A549 (cell line): ENCODE results near the gene SUV39H2.

ENCODE experiments used
- EP300 ChIP-seq, 2 experiments: fragments of >200 bp; sonication (Bioruptor Twin); formaldehyde crosslinking; IDR thresholded peaks; 2 replicates in 1 of 2; 3 replicates in 1 of 2; pipeline ENCODE4 v1.6.1; 2016 to 2017
- REST ChIP-seq: fragments of 200-600 bp; sonication (generic); IDR thresholded peaks from 2 replicates; pipeline ENCODE4 v1.6.1; 2016; ENCODE audit warnings: antibody characterized with exemption, mild to moderate bottlenecking, moderate library complexity
- TF ChIP-seq, protein P1 (sequence below): fragments of 450-650 bp; IDR thresholded peaks from 2 replicates; pipeline ENCODE4 v1.6.1; 2014; ENCODE audit warnings: antibody characterized with exemption
- TF ChIP-seq, protein P2 (sequence below): fragments of >200 bp; sonication (Bioruptor Twin); formaldehyde crosslinking; IDR thresholded peaks from 3 replicates; pipeline ENCODE4 v1.5.1; 2016

DNA sequence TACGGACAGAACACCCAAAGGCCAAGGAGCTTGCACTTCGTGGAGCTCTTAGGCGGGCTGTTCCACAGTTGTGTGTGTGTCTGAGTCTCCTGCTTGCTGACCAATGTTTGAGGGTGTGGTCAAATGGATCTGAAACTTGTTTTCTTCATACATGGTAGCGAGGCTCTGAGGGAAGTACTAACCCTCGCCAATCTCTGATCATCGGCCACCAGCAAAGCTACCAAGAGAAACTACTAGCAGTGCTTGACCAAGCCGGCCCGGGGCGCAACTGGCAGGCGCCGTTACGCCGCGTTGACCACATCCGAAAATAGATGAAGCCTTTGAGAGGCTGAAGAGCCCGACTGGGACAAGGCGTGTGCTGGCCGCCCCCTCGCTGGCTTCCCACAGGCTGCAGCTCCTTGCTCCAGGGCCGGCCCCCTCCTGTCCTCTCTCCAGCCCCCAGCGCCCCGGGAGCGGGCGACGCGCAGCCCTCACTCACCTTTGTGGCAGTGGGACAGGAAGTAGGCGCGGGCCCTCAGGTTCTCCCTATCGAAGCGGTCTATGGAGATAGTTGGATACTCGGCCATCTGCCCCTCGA is 74.8 kb downstream of the SUV39H2 start:
- TF ChIP-seq, protein P1, sequence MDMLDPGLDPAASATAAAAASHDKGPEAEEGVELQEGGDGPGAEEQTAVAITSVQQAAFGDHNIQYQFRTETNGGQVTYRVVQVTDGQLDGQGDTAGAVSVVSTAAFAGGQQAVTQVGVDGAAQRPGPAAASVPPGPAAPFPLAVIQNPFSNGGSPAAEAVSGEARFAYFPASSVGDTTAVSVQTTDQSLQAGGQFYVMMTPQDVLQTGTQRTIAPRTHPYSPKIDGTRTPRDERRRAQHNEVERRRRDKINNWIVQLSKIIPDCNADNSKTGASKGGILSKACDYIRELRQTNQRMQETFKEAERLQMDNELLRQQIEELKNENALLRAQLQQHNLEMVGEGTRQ = 0 out of 2 replicates have a peak, but pooled peaks have one; percentile 1
- TF ChIP-seq REST (no peak), EP300 (IDR thresholded peaks at IDR 0.05) (no peak)
- TF ChIP-seq, protein P2, sequence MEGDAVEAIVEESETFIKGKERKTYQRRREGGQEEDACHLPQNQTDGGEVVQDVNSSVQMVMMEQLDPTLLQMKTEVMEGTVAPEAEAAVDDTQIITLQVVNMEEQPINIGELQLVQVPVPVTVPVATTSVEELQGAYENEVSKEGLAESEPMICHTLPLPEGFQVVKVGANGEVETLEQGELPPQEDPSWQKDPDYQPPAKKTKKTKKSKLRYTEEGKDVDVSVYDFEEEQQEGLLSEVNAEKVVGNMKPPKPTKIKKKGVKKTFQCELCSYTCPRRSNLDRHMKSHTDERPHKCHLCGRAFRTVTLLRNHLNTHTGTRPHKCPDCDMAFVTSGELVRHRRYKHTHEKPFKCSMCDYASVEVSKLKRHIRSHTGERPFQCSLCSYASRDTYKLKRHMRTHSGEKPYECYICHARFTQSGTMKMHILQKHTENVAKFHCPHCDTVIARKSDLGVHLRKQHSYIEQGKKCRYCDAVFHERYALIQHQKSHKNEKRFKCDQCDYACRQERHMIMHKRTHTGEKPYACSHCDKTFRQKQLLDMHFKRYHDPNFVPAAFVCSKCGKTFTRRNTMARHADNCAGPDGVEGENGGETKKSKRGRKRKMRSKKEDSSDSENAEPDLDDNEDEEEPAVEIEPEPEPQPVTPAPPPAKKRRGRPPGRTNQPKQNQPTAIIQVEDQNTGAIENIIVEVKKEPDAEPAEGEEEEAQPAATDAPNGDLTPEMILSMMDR = no peak
